Pancreas (tissue), 10 donors: Measurements from ENCODE around the gene AGMO. TPM values are rescaled to one million over a fixed set of nuclear protein-coding genes. Genes with fewer than 3 reads are reported as not detected.

Experiments
- ATAC-seq, 4 donors: fragments of 200-7000 bp; cut with Tn5 transposase; one replicate each; pipeline versions ENCODE4 v1.8.0 to v1.9.1; 2020; ENCODE audit warnings: mild to moderate bottlenecking in 4 of 4, moderate library complexity in 4 of 4
- DNase-seq, 6 donors: peaks; one replicate each; pipeline ENCODE4 v3.0.0-alpha.2; 2020
- FAIRE-seq: peaks from 2 replicates; lab custom pipeline; 2012; peaks lifted over from hg19 to GRCh38; lab: Jason Lieb, UNC
- H3K27ac ChIP-seq, 4 donors: fragments of 200-600 bp; sonication (generic); 1 replicate in 3 of 4; 2 replicates in 1 of 4; pipeline versions ENCODE4 v1.5.0 to v1.8.0; 2020
- H3K27me3 ChIP-seq, 4 donors: fragments of 200-600 bp; one replicate each; pipeline ENCODE4 v1.8.0; 2021
- H3K36me3 ChIP-seq, 3 donors: fragments of 200-600 bp; sonication (generic) in 1 of 3; one replicate each; pipeline versions ENCODE4 v1.5.0 to v1.8.0; 2020 to 2021
- H3K4me1 ChIP-seq, 3 donors: fragments of 200-600 bp; one replicate each; pipeline ENCODE4 v1.8.0; 2021
- H3K4me3 ChIP-seq, 4 donors: fragments of 200-600 bp; sonication (generic) in 2 of 4; one replicate each; pipeline versions ENCODE4 v1.5.0 to v1.8.0; 2020 to 2021
- H3K9me3 ChIP-seq, 4 donors: fragments of 200-600 bp; one replicate each; pipeline ENCODE4 v1.8.0; 2021
- CTCF ChIP-seq, 4 donors: fragments of 200-600 bp; sonication (generic) in 3 of 4; IDR thresholded peaks; one replicate each; pipeline versions ENCODE4 v1.5.0 to v1.8.0; 2021; ENCODE audit warnings: antibody characterized with exemption in 4 of 4
- WGBS, 2 donors: extraction: QIAGEN DNeasy Blood & Tissue Kit; methylation state at CpG; one replicate each; pipeline ENCODE4 v1.1.7; 2013; 5-methylcytosine and 5-hydroxymethylcytosine counted together
- intact Hi-C, 3 donors: fragments of 100-400 bp; cut with DNase I; formaldehyde crosslinking; loops; one replicate each; pipeline versions ENCODE4 v1.11.1 to v1.14.2; 2022
- polyA plus RNA-seq, 2 donors: library from polyadenylated mRNA; stranded (reverse); fragments of 200-250 nt; gene quantifications; one replicate each; pipeline ENCODE4 v1.2.3, GENCODE V29; 2013
- total RNA-seq, 6 donors: library from RNA; stranded (reverse); fragmentation: NEBNext Ultra II Directional in 4 of 6; extraction: Animal tissue kit (Norgen Biotek cat#: 25700) in 4 of 6; gene quantifications; one replicate each; pipeline versions ENCODE4 v1.2.1 to v1.2.4, GENCODE V29; 2021 to 2023
- donor health status: healthy with polysubstance abuse.
- donor health status: DM: no; HTN: no; CAD: no; lungs with moderate emphysema.
- donor health status: DM: no; HTN: no; CAD: no.
- donor health status: control.
- donor health status: control.
- donor health status: Bipolar disorder and iron deficiency.
- donor health status: DM: yes; HTN: yes; CAD: no.
- donor health status: DM: no; HTN: no; CAD: no.
- donor health status: DM: no; HTN: no; CAD: no.
- donor health status: DM: yes; HTN: yes; CAD: no.

The AGMO gene
- total and polyA plus RNA-seq, 8 donors: 0.09 to 0.25 (median 0.19) TPM; not detected in 3

- ATAC-seq (no peak), DNase-seq (no peak), FAIRE-seq (no peak)
- intact Hi-C loops: no loop called here
- Histone ChIP-seq H3K27me3 (no peaks in the 10 kb centered on the region), H3K27ac (no peak overlapping the region), H3K9me3 (no peaks in the 10 kb centered on the region), H3K4me1 (no peaks in the 10 kb centered on the region), H3K36me3 (no peaks in the 10 kb centered on the region), H3K4me3 (no peak overlapping the region)
- 64 to 86% methylated on average over 1 of the region's 1 CpG for WGBS, 2 donors
- no peak for TF ChIP-seq CTCF (IDR thresholded peaks at IDR 0.05)
Measured at GRCh38 chr7:15487896-15488295, 73.9 kb downstream of the AGMO start.

- no peak for TF ChIP-seq CTCF (IDR thresholded peaks at IDR 0.05)
- WGBS, 2 donors: 40 to 49% methylated on average over 5 of the region's 5 CpGs
- H3K4me3 ChIP-seq: no peak overlapping the region
- ATAC-seq (no peak), DNase-seq (no peak), FAIRE-seq (no peak)
- no peaks in the 10 kb centered on the region for H3K27me3 ChIP-seq
- H3K27ac ChIP-seq: no peak overlapping the region
- H3K36me3 ChIP-seq: no peaks in the 10 kb centered on the region
- no peaks in the 10 kb centered on the region for H3K9me3 ChIP-seq
- intact Hi-C loops: no loop called here
- no peaks in the 10 kb centered on the region for H3K4me1 ChIP-seq
Measured at GRCh38 chr7:15485998-15486397, 75.8 kb downstream of the AGMO start.

GRCh38 chr7:15485431-15485830 lies 76.4 kb downstream of the AGMO start:
- Histone ChIP-seq H3K27ac (no peak overlapping the region), H3K27me3 (no peaks in the 10 kb centered on the region), H3K36me3 (no peaks in the 10 kb centered on the region), H3K4me1 (no peaks in the 10 kb centered on the region), H3K4me3 (no peak overlapping the region), H3K9me3 (no peaks in the 10 kb centered on the region)
- 35 to 38% methylated on average over 5 of the region's 5 CpGs for WGBS, 2 donors
- no peak for TF ChIP-seq CTCF (IDR thresholded peaks at IDR 0.05)
- intact Hi-C loops: no loop called here
- FAIRE-seq (no peak), DNase-seq (no peak), ATAC-seq (no peak)

GRCh38 chr7:15481132-15481531 lies 80.7 kb downstream of the AGMO start:
- Histone ChIP-seq H3K27ac (no peak overlapping the region), H3K36me3 (no peaks in the 10 kb centered on the region), H3K9me3 (no peaks in the 10 kb centered on the region), H3K4me1 (no peaks in the 10 kb centered on the region), H3K4me3 (no peak overlapping the region), H3K27me3 (no peaks in the 10 kb centered on the region)
- DNase-seq: no peak
- FAIRE-seq: no peak
- intact Hi-C loops: no loop called here
- WGBS, 2 donors: 52 to 64% methylated on average over 2 of the region's 2 CpGs
- no peak for ATAC-seq
- TF ChIP-seq CTCF (IDR thresholded peaks at IDR 0.05): no peak

- Histone ChIP-seq H3K4me3 (no peak overlapping the region), H3K27me3 (no peaks in the 10 kb centered on the region), H3K36me3 (no peaks in the 10 kb centered on the region), H3K4me1 (no peaks in the 10 kb centered on the region), H3K27ac (no peak overlapping the region), H3K9me3 (no peaks in the 10 kb centered on the region)
- DNase-seq: no peak
- no peak for TF ChIP-seq CTCF (IDR thresholded peaks at IDR 0.05)
- intact Hi-C loops: no loop called here
- 76 to 78% methylated on average over 4 of the region's 4 CpGs for WGBS, 2 donors
- no peak for FAIRE-seq
- no peak for ATAC-seq
Measured at GRCh38 chr7:15478401-15478800, 83.4 kb downstream of the AGMO start.
